AG04449 (cell line): ENCODE data around the gene NRXN2.

Experiments
- CTCF ChIA-PET: fragments of 350-600 bp; formaldehyde crosslinking; extraction: SDS; loops from one replicate; lab custom pipeline; 2021; ENCODE audit warnings: antibody characterized with exemption; lab: Yijun Ruan, JAX
- POLR2A ChIA-PET: fragments of 400-600, 350-600 bp; formaldehyde crosslinking; extraction: SDS; loops from one replicate; lab custom pipeline; 2020; ENCODE audit warnings: antibody characterized with exemption, inconsistent platforms; lab: Yijun Ruan, JAX
- DNase-seq: peaks from one replicate; pipeline ENCODE4 v3.0.0-alpha.2; 2010; ENCODE audit warnings: low read depth, low spot score
- H3K4me3 ChIP-seq: 2 replicates; pipeline ENCODE4 v1.5.1; 2011; ENCODE audit warnings: low read depth, mild to moderate bottlenecking, control low read depth, low read length
- CTCF ChIP-seq: IDR thresholded peaks from one replicate; pipeline ENCODE4 v1.5.1; 2011; ENCODE audit warnings: mild to moderate bottlenecking, moderate library complexity, low read length, control low read depth, inconsistent platforms; ENCODE audit not compliant: insufficient read depth; ENCODE audit errors: missing control alignments

The NRXN2 gene

GRCh38 chr11:64759722-64760719, 37.0 kb upstream of the NRXN2 start, which contains the start of gene PYGM:
Gene PYGM, minus strand, starts transcription at chr11:64759974. Its CDS starts 76 bp downstream, at chr11:64759898.
- POLR2A ChIA-PET, result interaction anchor here (0.8 to 1.5 kb wide), 2 partner anchors 19 kb away, joined by 3 to 7 read pairs; partner anchors contain the start of gene SF1
- CTCF ChIA-PET, result interaction anchor here (0.8 to 2.1 kb wide), 9 partner anchors 8 to 311 kb away, joined by 3 to 9 read pairs (median 4); partner anchors contain the start of gene RASGRP2
- TF ChIP-seq CTCF, result no peak
- H3K4me3 ChIP-seq, result no peak within 1 kb of the TSS
- DNase-seq, result no peak

DNA sequence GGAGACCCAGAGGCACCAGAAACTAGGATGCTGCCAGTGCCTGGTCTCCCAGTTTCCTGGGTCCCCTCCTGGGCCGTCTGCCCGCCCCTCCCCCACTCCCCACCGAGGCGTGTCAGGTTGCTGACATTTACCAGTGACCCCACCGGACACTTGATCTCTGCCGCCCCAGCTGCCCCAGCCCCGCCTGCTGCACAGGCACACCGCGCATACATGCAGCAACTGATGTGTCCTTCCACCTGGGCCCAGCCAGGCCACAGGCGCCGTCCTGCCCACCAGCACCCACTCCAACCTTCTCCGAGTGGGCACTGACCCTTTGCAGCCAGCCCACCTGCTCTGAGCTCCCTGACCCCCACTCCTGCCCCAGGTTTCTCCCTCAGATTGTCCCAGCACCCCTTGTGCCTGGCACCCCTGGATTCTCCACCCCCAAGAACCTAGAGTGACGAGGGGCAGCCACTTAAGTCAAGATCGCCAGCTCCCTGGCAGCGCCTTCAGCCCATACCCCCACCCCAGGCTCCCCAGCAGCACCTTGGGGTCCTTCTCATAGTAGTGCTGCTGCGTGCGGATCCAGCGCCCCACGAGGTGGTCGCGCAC, 36.2 kb upstream of the NRXN2 start:
- CTCF ChIA-PET, result interaction anchor here (0.8 to 1.8 kb wide), 5 partner anchors 9 to 108 kb away, joined by 3 to 7 read pairs (median 4); no protein-coding TSS in a partner anchor
- POLR2A ChIA-PET, result interaction anchor here (0.8 kb wide), 1 partner anchor 20 kb away, joined by 3 read pairs; no protein-coding TSS in a partner anchor
- H3K4me3 ChIP-seq, result no peak overlapping the region
- no peak for TF ChIP-seq CTCF
- no peak for DNase-seq

DNA sequence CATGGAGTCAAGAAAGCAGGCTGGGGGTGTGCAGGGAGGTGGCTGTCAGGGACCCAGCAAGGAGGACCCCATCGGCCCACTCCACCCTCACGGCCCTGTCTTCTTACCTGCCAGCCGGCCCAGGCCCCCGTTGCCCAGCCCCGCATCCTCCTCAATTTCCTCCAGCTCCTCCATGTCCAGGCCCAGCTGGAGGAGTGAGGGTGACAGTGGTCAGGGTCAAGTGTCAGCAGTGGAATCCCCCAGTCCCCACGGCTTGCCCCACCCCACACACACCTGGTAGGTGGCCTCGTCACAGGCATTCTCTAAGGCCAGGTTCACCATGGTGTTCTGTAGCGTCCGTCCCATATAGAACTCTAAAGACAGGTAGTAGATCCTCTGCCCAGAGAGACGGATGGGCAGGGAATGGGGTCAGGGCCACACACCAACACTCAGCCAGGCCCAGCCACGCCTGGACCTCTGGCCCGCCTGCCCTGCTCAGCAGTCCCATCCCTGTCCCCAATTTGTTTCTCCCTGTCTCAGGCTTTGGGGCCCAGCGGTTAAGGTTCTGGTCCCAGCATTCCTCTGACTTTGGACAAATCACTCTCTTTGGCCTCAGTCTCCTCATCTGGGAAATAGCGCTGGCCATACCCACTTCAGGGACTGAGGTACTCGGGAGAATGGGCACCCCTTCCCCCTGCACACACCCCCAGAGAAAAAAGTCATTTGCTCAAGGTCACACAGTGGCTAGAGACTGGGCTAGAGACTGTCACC, 35.5 kb upstream of the NRXN2 start:
- POLR2A ChIA-PET, result no interaction called here
- CTCF ChIA-PET, result interaction anchor here (1.4 kb wide), 1 partner anchor 12 kb away, joined by 3 read pairs; no protein-coding TSS in a partner anchor
- no peak overlapping the region for H3K4me3 ChIP-seq
- no peak for DNase-seq
- TF ChIP-seq CTCF, result no peak

DNA sequence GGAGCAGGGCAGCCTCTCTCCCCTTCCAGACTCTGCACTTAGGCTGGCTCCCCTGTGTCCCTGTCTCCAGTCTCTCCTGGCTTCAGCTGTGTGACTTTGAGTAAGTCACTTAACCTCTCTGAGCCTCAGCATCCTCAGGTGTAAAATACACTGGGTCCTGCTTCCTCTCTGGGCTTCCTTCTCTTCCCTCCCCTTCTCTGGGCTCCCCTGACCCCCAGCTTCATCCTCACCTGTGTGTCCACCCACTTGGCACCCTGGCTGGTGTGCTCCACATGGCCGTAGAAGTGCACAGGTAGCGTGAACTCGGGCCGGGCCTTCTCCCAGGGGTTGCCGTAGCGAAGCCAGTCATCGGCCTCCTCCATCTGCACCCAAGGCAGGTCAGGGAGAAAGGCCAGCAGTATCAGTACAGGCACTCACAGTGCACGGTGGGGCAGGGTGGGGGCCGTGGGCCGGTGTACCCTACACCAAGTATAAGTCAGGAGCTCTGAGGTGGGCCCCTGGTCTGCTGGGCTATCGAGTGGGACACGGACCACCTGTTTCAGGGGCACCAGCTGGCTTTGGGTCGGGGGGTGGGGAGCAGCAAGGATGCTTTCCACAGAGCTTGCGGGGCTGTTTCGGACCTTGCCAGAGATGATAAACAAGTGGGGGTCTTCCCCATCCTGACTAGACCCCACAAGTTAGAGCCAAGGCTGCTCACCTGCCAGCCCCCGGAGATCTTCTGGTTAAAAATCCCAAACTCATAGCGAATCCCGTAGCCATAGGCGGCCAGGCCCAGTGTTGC, 34.7 kb upstream of the NRXN2 start:
- H3K4me3 ChIP-seq, result no peak overlapping the region
- ChIA-PET POLR2A (no interaction called here), CTCF (interaction anchor here (1.4 to 1.9 kb wide), 2 partner anchors 11 to 15 kb away, joined by 3 to 6 read pairs; partner anchors contain the start of gene RASGRP2)
- DNase-seq, result no peak
- no peak for TF ChIP-seq CTCF

DNA sequence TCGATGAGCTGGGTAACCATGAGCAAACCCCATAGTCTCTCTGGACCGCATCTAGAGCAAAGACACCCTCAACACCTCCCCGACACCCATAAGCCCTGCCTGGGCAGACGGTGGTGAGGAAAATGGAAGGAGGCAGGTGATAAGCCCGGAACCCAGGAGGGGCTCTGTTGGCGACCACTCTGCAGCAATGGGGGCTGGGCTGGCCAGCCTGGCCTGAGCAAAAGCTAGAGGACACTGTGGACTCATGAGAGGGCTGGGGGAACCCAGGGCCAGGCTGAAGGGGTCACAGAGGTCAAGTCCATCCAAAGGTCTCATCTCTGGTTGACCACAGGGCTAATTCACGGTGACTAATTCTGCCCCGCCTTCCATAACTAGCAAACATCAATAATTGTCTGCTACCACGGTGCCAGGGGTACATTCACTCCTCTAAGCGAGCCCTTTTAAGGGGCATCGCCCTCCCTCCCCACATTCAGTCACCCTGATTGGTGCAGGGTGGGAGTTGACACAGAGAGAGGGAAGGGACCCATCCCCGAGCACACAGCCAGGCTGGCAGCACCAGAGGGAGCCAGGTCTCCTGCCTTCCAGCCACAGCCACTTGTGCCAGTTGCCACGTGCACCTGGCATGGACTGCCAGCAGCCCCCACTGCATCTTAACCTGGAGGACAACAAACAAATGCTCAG, 32.8 kb upstream of the NRXN2 start:
- ChIA-PET CTCF (interaction anchor here (1.5 to 1.9 kb wide), 2 partner anchors 13 to 14 kb away, joined by 6 read pairs; partner anchors contain the start of gene RASGRP2), POLR2A (no interaction called here)
- TF ChIP-seq CTCF, result no peak
- DNase-seq, result no peak
- no peak overlapping the region for H3K4me3 ChIP-seq
